Renal cortex interstitium (tissue), 11 donors: ENCODE measurements around the gene SMPD3. TPM values are rescaled to one million over a fixed set of nuclear protein-coding genes. Genes with fewer than 3 reads are reported as not detected.
A peak's percentile ranks its signal among the peaks of the same experiment; 100 is the strongest.

Source experiments
- DNase-seq, 11 donors: peaks; one replicate each; pipeline ENCODE4 v3.0.0-alpha.2; 2013; ENCODE audit warnings: low read depth in 9 of 11, low spot score in 4 of 11; ENCODE audit errors: extremely low read depth in 1 of 11
- polyA plus RNA-seq, 3 donors: library from polyadenylated mRNA; unstranded; fragments of 120-200 nt; gene quantifications; one replicate each; pipeline ENCODE4 v1.2.1, GENCODE V29; 2013; ENCODE audit not compliant: insufficient read length in 3 of 3

SMPD3 gene
- polyA plus RNA-seq, 3 donors: 0.96 to 2.5 (median 1.2) TPM

- DNase-seq: no peak
These were observed 32.0 kb downstream of the SMPD3 start for GRCh38 chr16:68416057-68417046.

DNA sequence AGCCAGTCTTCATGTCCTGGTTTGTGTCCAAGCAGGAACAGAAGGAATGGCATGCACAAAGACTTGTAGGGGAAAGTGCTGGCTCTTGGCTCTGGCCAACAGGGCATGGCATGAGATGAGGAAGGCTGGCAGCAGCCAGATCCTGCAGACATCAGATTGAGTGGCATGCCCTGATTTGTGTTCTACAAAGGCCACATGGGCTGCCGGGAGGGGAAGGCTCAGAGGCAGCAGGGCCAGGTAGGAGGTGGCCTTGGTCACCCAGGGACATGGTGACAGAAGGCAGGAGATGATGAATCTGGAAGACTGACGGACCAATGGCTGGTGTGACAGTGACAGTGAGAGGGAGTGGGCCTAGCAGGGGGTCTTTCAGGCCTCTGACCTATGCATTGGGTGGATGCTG, 33.7 kb downstream of the SMPD3 start:
- DNase-seq: no peak

GRCh38 chr16:68412061-68412460, 36.2 kb downstream of the SMPD3 start:
- no peak for DNase-seq

DNA sequence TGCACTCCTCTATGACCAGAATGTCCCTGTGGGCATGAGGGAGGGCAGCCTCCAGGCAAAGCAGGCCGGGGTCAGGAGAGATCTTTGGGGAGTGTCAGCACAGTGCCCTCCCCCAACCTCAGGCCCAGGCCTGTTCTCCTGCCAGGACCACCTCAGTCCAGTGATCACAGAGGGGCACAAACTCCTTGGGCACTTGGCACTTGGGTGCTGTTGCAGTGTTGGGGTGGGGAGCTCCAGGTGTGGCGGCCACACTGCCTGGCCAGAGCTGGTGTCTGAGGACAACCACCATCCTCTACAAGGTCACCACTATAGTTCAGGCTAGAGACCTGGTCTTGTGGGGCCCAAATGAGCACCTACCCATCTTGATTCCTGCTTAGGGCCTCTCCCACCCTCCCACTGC, 37.2 kb downstream of the SMPD3 start:
- no peak for DNase-seq

DNA sequence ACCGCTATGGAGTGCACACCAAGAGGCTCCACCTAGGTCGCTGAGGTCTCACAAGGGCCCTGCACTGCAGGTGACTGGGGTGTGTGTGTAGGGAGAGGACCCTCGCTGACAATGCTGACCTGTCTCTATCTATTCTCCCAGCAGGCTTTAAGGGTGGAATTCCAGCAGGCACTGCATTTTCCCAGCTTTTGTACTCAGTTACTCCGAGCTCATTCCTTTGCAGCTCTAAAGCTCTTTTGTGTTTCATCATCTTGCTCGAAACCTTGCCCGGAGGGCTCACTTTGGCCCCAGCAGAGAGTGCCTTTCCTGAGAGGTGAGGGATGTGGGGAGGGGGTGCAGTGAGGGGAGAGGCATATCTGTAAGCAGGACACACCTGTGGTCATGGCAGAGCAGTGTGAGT, 39.3 kb downstream of the SMPD3 start:
- no peak for DNase-seq

DNA sequence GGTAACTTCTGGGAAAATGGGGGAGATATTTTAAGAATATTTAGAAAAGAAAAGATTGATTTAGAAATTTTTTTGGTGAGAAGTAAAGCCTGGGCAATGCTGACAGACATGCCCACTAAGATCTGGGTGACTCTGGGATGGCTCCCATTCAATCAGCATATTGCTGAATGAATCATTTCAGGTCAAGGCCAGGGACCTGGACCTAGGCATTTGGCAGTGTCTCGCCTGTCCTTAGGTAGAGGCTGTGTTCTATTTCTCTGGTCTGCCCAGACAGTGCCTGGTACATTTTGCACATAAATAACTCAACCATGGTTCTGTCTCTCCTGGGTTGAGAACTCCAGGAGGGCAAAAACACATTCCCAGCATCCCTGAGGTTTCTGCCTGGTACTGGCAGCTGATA, 39.9 kb downstream of the SMPD3 start:
- DNase-seq: no peak

GRCh38 chr16:68406458-68407152, 41.7 kb downstream of the SMPD3 start:
- peak in 1 of 11 donors; percentile 19 for DNase-seq

- no peak for DNase-seq
These were observed 43.5 kb downstream of the SMPD3 start for GRCh38 chr16:68404736-68405345.

DNA sequence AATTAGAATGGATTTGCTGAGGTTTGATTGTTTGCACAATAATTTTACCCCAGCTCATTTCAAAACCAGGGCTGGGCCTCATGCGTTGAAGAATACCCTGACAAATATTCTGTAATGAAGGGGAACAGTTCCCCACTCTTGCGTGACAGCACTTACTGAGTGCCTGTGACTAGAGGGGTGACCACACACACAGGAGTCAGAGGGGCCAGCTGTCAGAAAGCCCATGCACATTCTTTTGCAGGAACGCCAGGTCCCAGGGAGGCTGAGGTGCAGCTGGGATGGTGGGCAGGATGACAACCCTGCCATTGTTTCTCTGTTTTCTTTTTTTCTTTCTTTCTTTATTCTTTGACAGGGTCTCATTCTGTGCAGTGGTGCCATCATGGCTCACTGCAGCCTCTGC, 44.6 kb downstream of the SMPD3 start:
- no peak for DNase-seq

GRCh38 chr16:68403177-68403576, 45.1 kb downstream of the SMPD3 start:
- no peak for DNase-seq

- DNase-seq: no peak
These were observed 45.6 kb downstream of the SMPD3 start for GRCh38 chr16:68402748-68403040.

GRCh38 chr16:68401871-68402747, 46.2 kb downstream of the SMPD3 start:
- no peak for DNase-seq

- no peak for DNase-seq
These were observed 47.3 kb downstream of the SMPD3 start for GRCh38 chr16:68400924-68401460.

- DNase-seq: no peak
These were observed 48.0 kb downstream of the SMPD3 start for GRCh38 chr16:68400083-68400923.

DNA sequence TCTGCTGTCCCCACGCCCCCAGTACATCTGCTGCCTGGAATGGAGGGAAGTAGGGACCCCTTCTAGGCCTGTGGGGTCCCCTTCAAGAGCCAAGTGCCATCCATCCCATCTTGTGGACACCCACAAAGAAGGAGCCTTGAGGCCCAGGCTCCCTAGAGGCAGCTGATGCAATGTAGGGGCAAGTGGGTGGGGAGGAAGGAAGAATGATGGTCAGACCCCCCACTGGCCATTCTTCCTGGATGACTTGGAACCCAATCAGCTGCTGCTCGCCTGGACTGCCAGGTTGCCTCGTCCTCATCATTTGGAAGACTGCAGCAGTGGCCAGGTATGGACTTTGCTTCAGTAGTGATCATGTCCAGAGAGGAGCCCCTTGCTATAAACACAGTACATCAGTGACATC, 48.9 kb downstream of the SMPD3 start:
- DNase-seq: no peak

DNA sequence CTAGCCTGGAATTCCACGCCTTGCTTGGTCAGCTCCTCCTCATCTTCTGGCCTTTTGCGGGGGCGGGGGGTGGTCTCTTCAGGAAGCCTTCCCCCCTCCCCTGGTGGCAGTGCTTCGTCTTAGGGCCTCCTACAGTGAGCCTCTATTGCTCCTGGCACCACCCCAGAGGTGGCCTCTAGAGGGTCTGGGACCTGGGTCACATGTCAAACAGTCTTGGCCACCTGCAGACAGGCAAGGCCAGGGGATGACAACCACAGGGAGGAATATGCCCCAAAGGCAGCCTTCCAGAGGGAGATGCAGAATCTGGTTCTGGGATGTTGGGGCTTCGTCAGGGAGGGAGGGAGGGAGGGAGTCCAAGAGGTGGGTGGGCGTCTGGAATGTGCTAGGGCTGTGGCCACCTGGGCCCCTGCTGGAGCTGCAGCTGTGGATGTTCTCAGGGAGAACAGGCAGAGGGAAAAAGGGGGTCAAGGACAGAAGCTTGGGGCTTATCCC, 50.6 kb downstream of the SMPD3 start:
- DNase-seq: no peak

GRCh38 chr16:68396481-68396880, 51.8 kb downstream of the SMPD3 start:
- peak in 1 of 11 donors; percentile 41 for DNase-seq

GRCh38 chr16:68395815-68396214, 52.5 kb downstream of the SMPD3 start:
- no peak for DNase-seq
